ENCODE data around the gene TECR. TPM values are rescaled to one million over a fixed set of nuclear protein-coding genes. Genes with fewer than 3 reads are reported as not detected.

The TECR gene
- total RNA-seq (2022; extraction: Qiagen RNA extraction; ENCODE audit: low read depth): 158 to 195 TPM (median 168 TPM) in 5 replicates

DNA sequence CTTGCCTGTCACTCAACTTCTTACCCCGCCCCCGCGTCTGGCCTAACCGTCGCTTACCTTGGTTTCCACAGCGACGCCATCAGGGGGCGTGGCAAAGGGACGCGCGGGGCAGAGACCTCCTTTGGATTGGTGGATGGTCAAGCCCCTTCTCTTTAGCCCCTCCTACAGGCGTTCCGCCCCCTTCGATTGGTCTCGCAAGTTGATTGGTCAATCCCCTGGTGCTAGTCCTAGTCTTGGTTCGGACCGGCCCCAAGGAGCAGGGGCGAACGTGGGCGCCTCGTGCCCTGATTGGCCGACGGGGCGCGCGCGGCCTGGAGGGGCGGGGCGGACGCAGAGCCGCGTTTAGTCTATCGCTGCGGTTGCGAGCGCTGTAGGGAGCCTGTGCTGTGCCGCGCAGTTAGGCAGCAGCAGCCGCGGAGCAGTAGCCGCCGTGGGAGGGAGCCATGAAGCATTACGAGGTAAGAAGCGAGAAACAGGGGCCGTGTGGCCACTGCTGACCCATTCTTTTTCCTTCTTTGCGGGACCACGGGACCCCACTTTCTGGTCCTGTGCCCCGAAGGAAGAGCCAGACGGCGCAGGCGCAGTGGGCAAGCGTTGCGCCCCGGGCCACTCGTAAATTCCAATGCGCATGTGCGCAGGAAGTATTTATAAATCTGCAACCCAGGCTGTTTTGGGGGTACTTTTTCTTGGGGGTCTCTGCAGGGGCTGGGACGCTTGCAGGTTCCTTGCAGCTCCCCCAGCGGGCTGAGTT, at the start of gene TECR:
Gene TECR, plus strand, starts transcription at position 341 of the 751 bp plus-strand sequence. Its CDS starts 103 bp downstream, at position 444.

GRCh38 chr19:14496029-14496833, 33.2 kb upstream of the TECR start, which contains the start of gene GIPC1:
Gene GIPC1 (minus strand): TSS chr19:14496127. CDS start chr19:14482976, 13,151 bp downstream.

GRCh38 chr19:14517840-14518505, 11.4 kb upstream of the TECR start, which contains the start of gene DNAJB1:
Gene DNAJB1 (minus strand): TSS chr19:14518397. CDS start chr19:14518349, 48 bp downstream.

GRCh38 chr19:14571695-14572490, 42.5 kb downstream of the TECR start, which contains the start of gene NDUFB7:
Gene NDUFB7 (minus strand): TSS chr19:14572066. CDS start chr19:14572000, 66 bp downstream.

GRCh38 chr19:14582894-14583340, 53.5 kb downstream of the TECR start, which contains the start of gene CLEC17A:
Gene CLEC17A (plus strand): TSS chr19:14583084. CDS start chr19:14583161, 77 bp downstream.

Other genes with a start within 250 kb of the TECR start
- 79.9 to 88.2 TPM (median 82.0 TPM) in 5 replicates for gene ADGRE5, start 148.2 kb upstream of the TECR start, total RNA-seq (2022; extraction: Qiagen RNA extraction; ENCODE audit: low read depth)
- 113 to 135 TPM (median 124 TPM) in 5 replicates for gene DDX39A, start 110.3 kb upstream of the TECR start, total RNA-seq (2022; extraction: Qiagen RNA extraction; ENCODE audit: low read depth)
- 58.9 to 70.7 TPM (median 60.6 TPM) in 5 replicates for gene PKN1, start 96.3 kb upstream of the TECR start, total RNA-seq (2022; extraction: Qiagen RNA extraction; ENCODE audit: low read depth)
- gene PTGER1, start 54.2 kb upstream of the TECR start, total RNA-seq (2022; extraction: Qiagen RNA extraction; ENCODE audit: low read depth): 0.08 to 0.15 TPM (median 0.13 TPM) in 3 of 5 replicates, not detected in the others
- 84.7 to 121 TPM (median 111 TPM) in 5 replicates for gene GIPC1, start 33.5 kb upstream of the TECR start, total RNA-seq (2022; extraction: Qiagen RNA extraction; ENCODE audit: low read depth)
- 105 to 192 TPM (median 180 TPM) in 5 replicates for gene DNAJB1, start 11.2 kb upstream of the TECR start, total RNA-seq (2022; extraction: Qiagen RNA extraction; ENCODE audit: low read depth)
- gene NDUFB7, start 42.5 kb downstream of the TECR start, total RNA-seq (2022; extraction: Qiagen RNA extraction; ENCODE audit: low read depth): 164 to 201 TPM (median 172 TPM) in 5 replicates
- not detected in 5 replicates for gene CLEC17A, start 53.5 kb downstream of the TECR start, total RNA-seq (2022; extraction: Qiagen RNA extraction; ENCODE audit: low read depth)
- gene ADGRE3, start 145.2 kb downstream of the TECR start, total RNA-seq (2022; extraction: Qiagen RNA extraction; ENCODE audit: low read depth): not detected in 5 replicates
- 2.0 to 3.7 TPM (median 3.2 TPM) in 5 replicates for gene ZNF333, start 160.5 kb downstream of the TECR start, total RNA-seq (2022; extraction: Qiagen RNA extraction; ENCODE audit: low read depth)
- 0.42 to 0.76 TPM (median 0.59 TPM) in 5 replicates for gene ADGRE2, start 249.0 kb downstream of the TECR start, total RNA-seq (2022; extraction: Qiagen RNA extraction; ENCODE audit: low read depth)